HepG2 (cell line): Measurements from ENCODE around the gene HOXA5. TPM values are rescaled to one million over a fixed set of nuclear protein-coding genes. Genes with fewer than 3 reads are reported as not detected.

Source experiments
- BCL6 ChIP-seq: IDR thresholded peaks from 2 replicates; pipeline ENCODE4 v1.6.1; 2016; ENCODE audit warnings: missing genetic modification reagents, missing compliant biosample characterization
- CREB1 ChIP-seq, 2 experiments: fragments of 450-650 bp in 1 of 2; IDR thresholded peaks; 2 replicates each; pipeline ENCODE4 v1.6.1; 2016 to 2017; ENCODE audit warnings: control low read depth in 1 of 2, mild to moderate bottlenecking in 1 of 2, missing compliant biosample characterization in 1 of 2, missing genetic modification characterization in 1 of 2
- ESRRA ChIP-seq: sonication (generic); formaldehyde crosslinking; IDR thresholded peaks from 2 replicates; pipeline ENCODE4 v1.5.1; 2020; ENCODE audit warnings: mild to moderate bottlenecking, low read depth, missing genetic modification reagents
- ETV5 ChIP-seq: IDR thresholded peaks from 2 replicates; pipeline ENCODE4 v1.6.1; 2018; ENCODE audit warnings: missing biosample characterization, missing genetic modification reagents, inconsistent platforms, borderline replicate concordance
- FOXA3 ChIP-seq: IDR thresholded peaks from 2 replicates; pipeline ENCODE4 v1.6.1; 2016; ENCODE audit warnings: missing genetic modification reagents, missing compliant biosample characterization
- NFIC ChIP-seq: IDR thresholded peaks from 2 replicates; pipeline ENCODE4 v1.6.1; 2012; ENCODE audit warnings: mild to moderate bottlenecking, low read length, inconsistent platforms
- NR2F2 ChIP-seq: IDR thresholded peaks from 2 replicates; pipeline ENCODE4 v1.6.1; 2012; ENCODE audit warnings: low read depth, inconsistent platforms, borderline replicate concordance
- NR2F6 ChIP-seq, 2 experiments: IDR thresholded peaks; 2 replicates each; pipeline ENCODE4 v1.6.1; 2016; ENCODE audit warnings: antibody characterized with exemption in 1 of 2, mild to moderate bottlenecking in 1 of 2
- PITX1 ChIP-seq: sonication (generic); formaldehyde crosslinking; IDR thresholded peaks from 2 replicates; pipeline ENCODE4 v1.5.1; 2020; ENCODE audit warnings: mild to moderate bottlenecking, missing genetic modification reagents
- RAD21 ChIP-seq: fragments of 450-650 bp; formaldehyde crosslinking; IDR thresholded peaks from 2 replicates; pipeline ENCODE4 v1.5.0; 2020; ENCODE audit warnings: mild to moderate bottlenecking
- SALL1 ChIP-seq: sonication (generic); formaldehyde crosslinking; IDR thresholded peaks from 2 replicates; pipeline ENCODE4 v1.8.0; 2022; ENCODE audit warnings: mild to moderate bottlenecking, missing genetic modification reagents
- SKI ChIP-seq: fragments of 450-650 bp; IDR thresholded peaks from one replicate; pipeline ENCODE4 v1.6.1; 2018; ENCODE audit warnings: mild to moderate bottlenecking; ENCODE audit not compliant: partially characterized antibody
- SMYD3 ChIP-seq: sonication (generic); formaldehyde crosslinking; IDR thresholded peaks from 2 replicates; pipeline ENCODE4 v1.8.1; 2023; ENCODE audit warnings: mild to moderate bottlenecking, missing genetic modification reagents
- SOX13 ChIP-seq, 3 experiments: fragments of 450-650 bp in 1 of 3; sonication (generic) in 1 of 3; formaldehyde crosslinking in 1 of 3; IDR thresholded peaks in 2 of 3; conservative IDR thresholded peaks in 1 of 3; 2 replicates each; pipeline versions ENCODE4 v1.5.0 to v1.6.1; 2016 to 2020; ENCODE audit warnings: antibody characterized with exemption in 1 of 3, mild to moderate bottlenecking in 1 of 3, missing compliant biosample characterization in 1 of 3, missing genetic modification reagents in 1 of 3, moderate library complexity in 1 of 3
- SSRP1 ChIP-seq: IDR thresholded peaks from 2 replicates; pipeline ENCODE4 v1.6.1; 2016; ENCODE audit warnings: control low read depth
- YEATS2 ChIP-seq: sonication (generic); formaldehyde crosslinking; IDR thresholded peaks from 2 replicates; pipeline ENCODE4 v1.4.0; 2020; ENCODE audit warnings: missing genetic modification reagents, borderline replicate concordance
- ZBTB33 ChIP-seq: sonication (generic); formaldehyde crosslinking; IDR thresholded peaks from 2 replicates; pipeline ENCODE4 v1.4.0; 2020; ENCODE audit warnings: missing genetic modification reagents
- ZNF644 ChIP-seq: IDR thresholded peaks from 2 replicates; pipeline ENCODE4 v1.6.1; 2016; ENCODE audit warnings: low read depth
- ZNF703 ChIP-seq: sonication (generic); formaldehyde crosslinking; IDR thresholded peaks from 2 replicates; pipeline ENCODE4 v1.5.1; 2020; ENCODE audit warnings: missing genetic modification reagents, mild to moderate bottlenecking, moderate library complexity, borderline replicate concordance
- ZNF713 ChIP-seq: sonication (generic); formaldehyde crosslinking; IDR thresholded peaks from 2 replicates; pipeline ENCODE4 v1.4.0; 2020; ENCODE audit warnings: mild to moderate bottlenecking, missing genetic modification reagents
- ZSCAN12 ChIP-seq: sonication (generic); formaldehyde crosslinking; IDR thresholded peaks from 2 replicates; pipeline ENCODE4 v1.9.0; 2021; ENCODE audit warnings: mild to moderate bottlenecking, missing genetic modification reagents
- polyA plus RNA-seq, 8 experiments: library from polyadenylated mRNA; depleted of rRNA in 3 of 8; stranded (reverse) in 7 of 8; unstranded in 1 of 8; fragments of >200 nt; fragmentation: Illumina TruSeq in 4 of 8; extraction: Trizol in 4 of 8; gene quantifications; 2 replicates each; pipeline versions ENCODE4 v1.2.1 to v1.2.3, GENCODE V29; 2011 to 2016; ENCODE audit warnings: low read depth in 4 of 8, missing spikeins in 1 of 8, mixed read lengths in 1 of 8; ENCODE audit not compliant: insufficient read depth in 1 of 8
- total RNA-seq, 5 experiments: library from RNA; depleted of rRNA; stranded (reverse); fragments of >200 nt; fragmentation: Illumina TruSeq; extraction: Trizol; gene quantifications; 2 replicates each; pipeline ENCODE4 v1.2.3, GENCODE V29; 2016; ENCODE audit warnings: low read depth in 1 of 5
- TF ChIP-seq, protein P1 (sequence below): sonication (generic); formaldehyde crosslinking; IDR thresholded peaks from 2 replicates; pipeline ENCODE4 v1.4.0; 2020; ENCODE audit warnings: missing genetic modification reagents, borderline replicate concordance
- TF ChIP-seq, protein P2 (sequence below): sonication (generic); formaldehyde crosslinking; IDR thresholded peaks from 2 replicates; pipeline ENCODE4 v1.4.0; 2020; ENCODE audit warnings: missing genetic modification reagents
- TF ChIP-seq, protein P3 (sequence below): IDR thresholded peaks from 2 replicates; pipeline ENCODE4 v1.6.1; 2016

Gene HOXA5
- total and polyA plus RNA-seq, 2 of the 13 experiments (the other 11 are each of a cell fraction or from before 2014, with no cell fraction given): 3.2 to 3.6 TPM

- TF ChIP-seq ZBTB33 (CRISPR knock-in tag) (peak; percentile 17; the same call in 1 of the 2 replicates), ETV5 (CRISPR knock-in tag) (peak; percentile 33; the same call in 1 of the 2 replicates), NR2F6 (IDR thresholded peaks at IDR 0.05) (peak; percentile 83), NR2F6 (CRISPR knock-in tag; IDR thresholded peaks at IDR 0.05) (peak; percentile 69), NFIC (peak; percentile 44; the same call in 1 of the 2 replicates), SOX13 (IDR thresholded peaks at IDR 0.05) (peak; percentile 57; the same call in 1 of the 2 replicates), SOX13 (CRISPR knock-in tag; conservative IDR thresholded peaks at IDR 0.05 in 1 of 2, IDR thresholded peaks at IDR 0.05 in 1 of 2) (peak in 1 of 2 experiments; percentile 87; a peak in 2 of 4 replicates), FOXA3 (CRISPR knock-in tag) (peak; percentile 54), YEATS2 (CRISPR knock-in tag) (peak; percentile 50; the same call in 1 of the 2 replicates), SALL1 (CRISPR knock-in tag) (peak; percentile 81), SSRP1 (no peak), ESRRA (peak; percentile 88), ZNF713 (CRISPR knock-in tag) (no peak), BCL6 (CRISPR knock-in tag) (peak; percentile 92), ZNF644 (CRISPR knock-in tag) (0 out of 2 replicates have a peak, but pooled peaks have one; percentile 7), PITX1 (CRISPR knock-in tag) (no peak), CREB1 (IDR thresholded peaks at IDR 0.05) (no peak), CREB1 (CRISPR knock-in tag; IDR thresholded peaks at IDR 0.05) (peak; percentile 57), SMYD3 (CRISPR knock-in tag) (no peak), ZNF703 (CRISPR knock-in tag) (no peak), ZSCAN12 (CRISPR knock-in tag) (no peak), SKI (peak; percentile 94), RAD21 (CRISPR knock-in tag) (0 out of 2 replicates have a peak, but pooled peaks have one; percentile 10), NR2F2 (peak; percentile 80)
- TF ChIP-seq, protein P1, sequence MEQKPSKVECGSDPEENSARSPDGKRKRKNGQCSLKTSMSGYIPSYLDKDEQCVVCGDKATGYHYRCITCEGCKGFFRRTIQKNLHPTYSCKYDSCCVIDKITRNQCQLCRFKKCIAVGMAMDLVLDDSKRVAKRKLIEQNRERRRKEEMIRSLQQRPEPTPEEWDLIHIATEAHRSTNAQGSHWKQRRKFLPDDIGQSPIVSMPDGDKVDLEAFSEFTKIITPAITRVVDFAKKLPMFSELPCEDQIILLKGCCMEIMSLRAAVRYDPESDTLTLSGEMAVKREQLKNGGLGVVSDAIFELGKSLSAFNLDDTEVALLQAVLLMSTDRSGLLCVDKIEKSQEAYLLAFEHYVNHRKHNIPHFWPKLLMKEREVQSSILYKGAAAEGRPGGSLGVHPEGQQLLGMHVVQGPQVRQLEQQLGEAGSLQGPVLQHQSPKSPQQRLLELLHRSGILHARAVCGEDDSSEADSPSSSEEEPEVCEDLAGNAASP: peak; percentile 75; the same call in 1 of the 2 replicates
- TF ChIP-seq, protein P2, sequence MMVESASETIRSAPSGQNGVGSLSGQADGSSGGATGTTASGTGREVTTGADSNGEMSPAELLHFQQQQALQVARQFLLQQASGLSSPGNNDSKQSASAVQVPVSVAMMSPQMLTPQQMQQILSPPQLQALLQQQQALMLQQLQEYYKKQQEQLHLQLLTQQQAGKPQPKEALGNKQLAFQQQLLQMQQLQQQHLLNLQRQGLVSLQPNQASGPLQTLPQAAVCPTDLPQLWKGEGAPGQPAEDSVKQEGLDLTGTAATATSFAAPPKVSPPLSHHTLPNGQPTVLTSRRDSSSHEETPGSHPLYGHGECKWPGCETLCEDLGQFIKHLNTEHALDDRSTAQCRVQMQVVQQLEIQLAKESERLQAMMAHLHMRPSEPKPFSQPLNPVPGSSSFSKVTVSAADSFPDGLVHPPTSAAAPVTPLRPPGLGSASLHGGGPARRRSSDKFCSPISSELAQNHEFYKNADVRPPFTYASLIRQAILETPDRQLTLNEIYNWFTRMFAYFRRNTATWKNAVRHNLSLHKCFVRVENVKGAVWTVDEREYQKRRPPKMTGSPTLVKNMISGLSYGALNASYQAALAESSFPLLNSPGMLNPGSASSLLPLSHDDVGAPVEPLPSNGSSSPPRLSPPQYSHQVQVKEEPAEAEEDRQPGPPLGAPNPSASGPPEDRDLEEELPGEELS (CRISPR knock-in tag): peak; percentile 66
- TF ChIP-seq, protein P3, sequence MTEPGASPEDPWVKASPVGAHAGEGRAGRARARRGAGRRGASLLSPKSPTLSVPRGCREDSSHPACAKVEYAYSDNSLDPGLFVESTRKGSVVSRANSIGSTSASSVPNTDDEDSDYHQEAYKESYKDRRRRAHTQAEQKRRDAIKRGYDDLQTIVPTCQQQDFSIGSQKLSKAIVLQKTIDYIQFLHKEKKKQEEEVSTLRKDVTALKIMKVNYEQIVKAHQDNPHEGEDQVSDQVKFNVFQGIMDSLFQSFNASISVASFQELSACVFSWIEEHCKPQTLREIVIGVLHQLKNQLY (CRISPR knock-in tag): no peak
Observed at GRCh38 chr7:27133409-27134231, 9.9 kb downstream of the HOXA5 start (continued).
